Gastroesophageal sphincter (tissue), 3 donors: Measurements from ENCODE around the gene MRPL22.

Source experiments
- CTCF ChIP-seq, 4 experiments: fragments of 200-600 bp in 2 of 4; fragments of 450-650 bp in 2 of 4; sonication (generic) in 1 of 4; IDR thresholded peaks; one replicate each; pipeline ENCODE4 v1.5.1; 2017 to 2019; ENCODE audit warnings: antibody characterized with exemption in 4 of 4, mild to moderate bottlenecking in 2 of 4, moderate library complexity in 2 of 4
- POLR2A ChIP-seq, 2 donors: fragments of 450-650 bp; IDR thresholded peaks; one replicate each; pipeline ENCODE4 v1.6.1; 2017; ENCODE audit warnings: antibody characterized with exemption in 2 of 2, mild to moderate bottlenecking in 2 of 2, moderate library complexity in 1 of 2
- POLR2AphosphoS5 ChIP-seq: sonication (generic); formaldehyde crosslinking; IDR thresholded peaks from one replicate; pipeline ENCODE4 v1.6.1; 2017; ENCODE audit warnings: antibody characterized with exemption

GRCh38 chr5:154993461-154993860 is 52.6 kb downstream of the MRPL22 start:
- no peak for TF ChIP-seq CTCF (IDR thresholded peaks at IDR 0.05)
- no peak for TF ChIP-seq POLR2A (IDR thresholded peaks at IDR 0.05)
- TF ChIP-seq POLR2AphosphoS5 = no peak
